ENCODE measurements around the gene PIGC.
A peak's percentile ranks its signal among the peaks of the same experiment; 100 is the strongest.

PIGC gene

GRCh38 chr1:172485626-172486025 lies 41.8 kb upstream of the PIGC start:
- no peak for DNase-seq (ENCODE audit: low read depth)
- TF ChIP-seq, protein P1, sequence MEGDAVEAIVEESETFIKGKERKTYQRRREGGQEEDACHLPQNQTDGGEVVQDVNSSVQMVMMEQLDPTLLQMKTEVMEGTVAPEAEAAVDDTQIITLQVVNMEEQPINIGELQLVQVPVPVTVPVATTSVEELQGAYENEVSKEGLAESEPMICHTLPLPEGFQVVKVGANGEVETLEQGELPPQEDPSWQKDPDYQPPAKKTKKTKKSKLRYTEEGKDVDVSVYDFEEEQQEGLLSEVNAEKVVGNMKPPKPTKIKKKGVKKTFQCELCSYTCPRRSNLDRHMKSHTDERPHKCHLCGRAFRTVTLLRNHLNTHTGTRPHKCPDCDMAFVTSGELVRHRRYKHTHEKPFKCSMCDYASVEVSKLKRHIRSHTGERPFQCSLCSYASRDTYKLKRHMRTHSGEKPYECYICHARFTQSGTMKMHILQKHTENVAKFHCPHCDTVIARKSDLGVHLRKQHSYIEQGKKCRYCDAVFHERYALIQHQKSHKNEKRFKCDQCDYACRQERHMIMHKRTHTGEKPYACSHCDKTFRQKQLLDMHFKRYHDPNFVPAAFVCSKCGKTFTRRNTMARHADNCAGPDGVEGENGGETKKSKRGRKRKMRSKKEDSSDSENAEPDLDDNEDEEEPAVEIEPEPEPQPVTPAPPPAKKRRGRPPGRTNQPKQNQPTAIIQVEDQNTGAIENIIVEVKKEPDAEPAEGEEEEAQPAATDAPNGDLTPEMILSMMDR (IDR thresholded peaks at IDR 0.05; ENCODE audit: low read length, missing control alignments) = no peak
- no peak overlapping the region for H3K4me3 ChIP-seq (replicated peaks; ENCODE audit: low read depth, low read length)

GRCh38 chr1:172484252-172484651 lies 40.4 kb upstream of the PIGC start:
- no peak for DNase-seq (ENCODE audit: low read depth)
- TF ChIP-seq, protein P1 (IDR thresholded peaks at IDR 0.05; ENCODE audit: low read length, missing control alignments) = no peak
- H3K4me3 ChIP-seq (replicated peaks; ENCODE audit: low read depth, low read length) = no peak overlapping the region

DNA sequence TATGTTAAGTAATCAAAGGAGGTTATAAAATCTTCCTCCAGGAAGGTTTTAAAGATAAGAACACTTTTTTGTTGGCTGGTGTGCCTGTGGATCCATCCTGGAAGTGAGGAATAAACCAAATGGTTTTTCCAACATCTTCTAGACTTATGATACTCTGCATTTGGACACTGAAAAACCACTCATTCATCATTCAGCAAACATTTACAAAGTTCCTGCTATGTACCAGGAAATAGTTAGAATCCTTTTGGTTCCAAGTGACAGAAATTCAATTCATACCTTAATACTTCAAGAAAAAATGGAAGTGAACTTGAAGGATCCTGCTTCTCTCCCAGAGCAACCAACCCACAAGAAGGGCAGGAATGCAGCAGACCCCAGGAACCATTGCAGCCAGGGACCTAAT lies 39.6 kb upstream of the PIGC start:
- TF ChIP-seq, protein P1 (IDR thresholded peaks at IDR 0.05; ENCODE audit: low read length, missing control alignments) = no peak
- no peak overlapping the region for H3K4me3 ChIP-seq (replicated peaks; ENCODE audit: low read depth, low read length)
- DNase-seq (ENCODE audit: low read depth) = no peak

DNA sequence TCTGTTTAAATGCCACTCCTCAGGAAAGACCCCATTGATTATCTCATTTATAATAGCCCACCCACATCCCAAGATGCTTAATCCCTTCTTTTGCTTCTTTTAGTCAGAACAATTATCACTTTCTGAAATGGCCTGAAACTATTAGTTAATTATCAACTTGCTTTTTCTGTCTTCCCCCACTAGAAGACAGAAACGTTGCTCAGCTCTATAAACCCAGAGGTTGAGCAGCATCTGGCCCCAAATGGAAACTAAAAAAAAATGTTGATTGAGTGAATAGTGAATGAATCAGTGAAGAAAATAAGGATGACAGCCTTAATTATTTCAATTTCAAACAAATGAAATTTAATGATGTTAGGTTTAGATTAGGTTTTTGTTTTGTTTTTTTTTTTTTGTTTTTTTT lies 38.2 kb upstream of the PIGC start:
- no peak overlapping the region for H3K4me3 ChIP-seq (replicated peaks; ENCODE audit: low read depth, low read length)
- no peak for DNase-seq (ENCODE audit: low read depth)
- TF ChIP-seq, protein P1 (IDR thresholded peaks at IDR 0.05; ENCODE audit: low read length, missing control alignments) = no peak

DNA sequence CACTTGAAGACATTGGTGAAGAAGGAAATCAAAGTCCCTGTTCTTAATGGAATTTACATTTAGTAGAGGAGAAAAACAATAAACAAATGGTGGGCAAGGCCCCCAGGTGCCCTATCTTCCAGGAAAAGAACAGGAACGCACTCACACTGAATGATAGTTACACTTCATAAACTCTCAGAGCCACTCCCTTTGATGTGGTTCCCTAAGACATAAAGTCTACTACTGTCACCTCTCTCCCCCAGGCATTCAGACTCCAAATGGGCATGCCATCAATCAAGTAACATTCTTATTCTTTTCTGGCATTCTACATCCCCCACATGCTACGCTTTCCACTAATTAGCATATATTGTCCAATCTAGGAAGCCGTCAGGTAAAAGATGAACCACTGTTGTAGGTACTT lies 36.6 kb upstream of the PIGC start:
- no peak overlapping the region for H3K4me3 ChIP-seq (replicated peaks; ENCODE audit: low read depth, low read length)
- DNase-seq (ENCODE audit: low read depth) = no peak
- TF ChIP-seq, protein P1 (IDR thresholded peaks at IDR 0.05; ENCODE audit: low read length, missing control alignments) = no peak

GRCh38 chr1:172478485-172478884 lies 34.6 kb upstream of the PIGC start:
- TF ChIP-seq, protein P1 (IDR thresholded peaks at IDR 0.05; ENCODE audit: low read length, missing control alignments) = no peak
- peak; percentile 10 for DNase-seq (ENCODE audit: low read depth)
- no peak overlapping the region for H3K4me3 ChIP-seq (replicated peaks; ENCODE audit: low read depth, low read length)

DNA sequence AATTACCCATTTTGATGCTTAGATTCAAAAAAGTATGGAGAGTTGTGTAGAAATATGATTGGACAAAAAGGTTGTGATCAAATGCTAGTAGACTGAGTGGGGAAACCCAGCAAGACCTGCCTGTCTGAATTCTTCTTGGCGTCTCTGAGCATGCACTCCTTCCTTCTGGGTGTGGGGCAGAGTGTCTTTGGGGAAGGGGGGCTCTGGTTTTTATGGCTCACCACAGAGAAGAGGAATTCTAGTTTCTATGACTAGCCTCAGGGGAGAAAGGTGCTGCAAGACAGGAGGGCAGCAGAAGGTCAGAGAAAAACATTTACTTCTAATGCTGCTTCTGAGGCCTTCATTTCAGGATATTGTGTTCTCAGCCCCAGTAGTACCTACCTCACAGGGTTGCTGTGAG lies 33.9 kb upstream of the PIGC start:
- DNase-seq (ENCODE audit: low read depth) = no peak
- TF ChIP-seq, protein P1 (IDR thresholded peaks at IDR 0.05; ENCODE audit: low read length, missing control alignments) = no peak
- no peak overlapping the region for H3K4me3 ChIP-seq (replicated peaks; ENCODE audit: low read depth, low read length)

Measured in fibroblast of pulmonary artery (primary cell).